GM23248 (cell line): Measurements from ENCODE around the gene BAMBI. TPM values are rescaled to one million over a fixed set of nuclear protein-coding genes. Genes with fewer than 3 reads are reported as not detected.
A peak's percentile ranks its signal among the peaks of the same experiment; 100 is the strongest.

Experiments
- DNase-seq: peaks from one replicate; pipeline ENCODE4 v3.0.0-alpha.2; 2015
- H2AFZ ChIP-seq: fragments of 200-600 bp; sonication (generic); 2 replicates; pipeline ENCODE4 v1.6.1; 2016; ENCODE audit warnings: antibody characterized with exemption
- H3F3A ChIP-seq: fragments of 200-600 bp; sonication (generic); 2 replicates; pipeline ENCODE4 v1.6.1; 2016; ENCODE audit warnings: mild to moderate bottlenecking, antibody characterized with exemption, mixed run types; ENCODE audit not compliant: insufficient read depth
- H3K27ac ChIP-seq: fragments of 200-600 bp; sonication (generic); 2 replicates; pipeline ENCODE4 v1.5.1; 2016; ENCODE audit warnings: mild to moderate bottlenecking
- H3K27me3 ChIP-seq: fragments of 200-600 bp; sonication (generic); replicated peaks from 2 replicates; pipeline ENCODE4 v1.6.1; 2016; ENCODE audit warnings: mild to moderate bottlenecking; ENCODE audit not compliant: insufficient read depth
- H3K36me3 ChIP-seq: fragments of 200-600 bp; sonication (generic); 2 replicates; pipeline ENCODE4 v1.6.1; 2016; ENCODE audit warnings: low read depth, mild to moderate bottlenecking
- H3K4me1 ChIP-seq: fragments of 200-600 bp; sonication (generic); 2 replicates; pipeline ENCODE4 v1.6.1; 2016; ENCODE audit warnings: mild to moderate bottlenecking; ENCODE audit not compliant: insufficient read depth
- H3K4me2 ChIP-seq: fragments of 200-600 bp; sonication (generic); one replicate; pipeline ENCODE4 v1.6.1; 2016; ENCODE audit warnings: mild to moderate bottlenecking; ENCODE audit not compliant: unreplicated experiment
- H3K4me3 ChIP-seq: fragments of 200-600 bp; sonication (generic); 2 replicates; pipeline ENCODE4 v1.5.1; 2016; ENCODE audit warnings: mild to moderate bottlenecking
- H3K79me2 ChIP-seq: fragments of 200-600 bp; sonication (generic); 2 replicates; pipeline ENCODE4 v1.6.1; 2016; ENCODE audit warnings: mild to moderate bottlenecking; ENCODE audit not compliant: insufficient read depth
- H3K9ac ChIP-seq: fragments of 200-600 bp; sonication (generic); 2 replicates; pipeline ENCODE4 v1.6.1; 2016; ENCODE audit warnings: mild to moderate bottlenecking
- H3K9me2 ChIP-seq: fragments of 200-600 bp; sonication (generic); 2 replicates; pipeline ENCODE4 v1.6.1; 2016; ENCODE audit warnings: mixed run types, mild to moderate bottlenecking, moderate library complexity; ENCODE audit not compliant: insufficient read depth
- H3K9me3 ChIP-seq: fragments of 200-600 bp; sonication (generic); one replicate; pipeline ENCODE4 v1.6.1; 2017; ENCODE audit warnings: low read depth
- H4K20me1 ChIP-seq: fragments of 200-600 bp; sonication (generic); 2 replicates; pipeline ENCODE4 v1.6.0; 2016; ENCODE audit not compliant: insufficient read depth
- EZH2 ChIP-seq: fragments of 200-600 bp; sonication (generic); IDR thresholded peaks from 2 replicates; pipeline ENCODE4 v1.6.1; 2018; ENCODE audit warnings: antibody characterized with exemption, mild to moderate bottlenecking; ENCODE audit not compliant: insufficient read depth, poor library complexity, severe bottlenecking
- EZH2phosphoT487 ChIP-seq: fragments of 200-600 bp; sonication (generic); IDR thresholded peaks from 2 replicates; pipeline ENCODE4 v1.6.1; 2018; ENCODE audit warnings: antibody characterized with exemption, moderate library complexity, mild to moderate bottlenecking, low read depth; ENCODE audit not compliant: insufficient read depth
- WGBS, 2 experiments: methylation state at CpG; one replicate each; pipeline ENCODE4 v1.1.6; 2015 to 2017; ENCODE audit warnings: low lambda C conversion rate in 2 of 2, low coverage in 1 of 2; ENCODE audit errors: missing lambda C conversion rate in 2 of 2; 5-methylcytosine and 5-hydroxymethylcytosine counted together
- in situ Hi-C: fragments of 300-500 bp; cut with MboI; formaldehyde crosslinking; loops from 2 replicates; pipeline ENCODE4 v1.15.0; 2020
- polyA plus RNA-seq: library from polyadenylated mRNA; unstranded; fragments of >200 nt; fragmentation: Nextera tagmentation; extraction: Ambion mirVana; gene quantifications from 2 replicates; pipeline ENCODE4 v1.2.1, GENCODE V29; 2016
- total RNA-seq: library from RNA; depleted of rRNA; stranded (reverse); fragments of >200 nt; shearing (Covaris generic); gene quantifications from 2 replicates; pipeline ENCODE4 v1.2.3, GENCODE V29; 2014

Gene BAMBI
- total and polyA plus RNA-seq, 2 experiments from 2014 or later = 0.85 to 1.8 TPM

DNA sequence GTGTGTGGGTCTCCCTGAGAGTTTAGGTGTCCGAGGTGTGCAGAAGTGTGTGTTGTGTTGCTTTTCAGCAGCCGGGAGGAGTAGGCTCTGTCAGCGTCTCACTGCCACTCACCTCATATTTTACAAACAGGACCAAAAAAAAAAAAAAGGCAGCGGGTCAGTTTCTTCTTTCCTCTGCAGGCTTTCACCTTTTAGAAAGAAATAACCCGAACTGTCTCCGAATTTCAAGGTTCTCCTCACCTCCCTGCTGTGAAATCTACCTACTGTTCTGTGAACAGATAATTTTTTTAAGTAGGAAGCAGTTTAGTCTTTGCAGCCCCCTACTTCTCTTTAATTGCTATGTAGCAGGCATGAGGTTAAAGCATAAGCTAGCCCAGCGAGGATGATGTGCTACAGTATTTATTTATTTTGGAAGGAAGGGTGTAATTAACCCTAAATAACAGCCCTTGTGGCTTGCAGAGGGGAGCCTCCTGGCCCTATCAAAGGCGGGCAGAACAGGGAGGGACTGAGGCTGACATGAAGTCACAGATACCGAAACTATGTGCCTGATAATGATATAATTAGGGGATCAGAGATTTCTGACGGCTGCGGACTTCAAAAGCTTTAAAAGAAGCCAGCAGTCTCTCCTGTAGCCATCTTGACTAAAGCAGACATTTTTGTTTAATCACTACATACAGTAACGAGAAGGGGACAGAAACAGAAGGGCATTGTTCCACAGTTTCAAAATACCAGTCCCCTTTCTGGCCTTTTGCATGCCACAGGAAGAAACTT lies 1.6 kb downstream of the BAMBI start:
- WGBS, 2 experiments = 83% methylated on average over 10 to 12 of the region's 12 CpGs
- no peak overlapping the region for H3K27ac ChIP-seq
- H3K27me3 ChIP-seq = peaks cover 45% of the 10 kb centered on the region
- no peaks in the 10 kb centered on the region for H3K79me2 ChIP-seq
- no peaks in the 10 kb centered on the region for H3K9me2 ChIP-seq
- in situ Hi-C loops = no loop called here
- no peaks in the 10 kb centered on the region for H3K9me3 ChIP-seq
- H3K36me3 ChIP-seq = no peaks in the 10 kb centered on the region
- TF ChIP-seq EZH2 = no peak
- no peak for TF ChIP-seq EZH2phosphoT487
- peak overlapping the region; percentile 73 for H3K4me3 ChIP-seq
- no peaks in the 10 kb centered on the region for H4K20me1 ChIP-seq
- peak overlapping the region; percentile 77 for H3K4me2 ChIP-seq
- no peaks in the 10 kb centered on the region for H3K4me1 ChIP-seq
- peaks cover 4% of the 10 kb centered on the region; the same call in 1 of the 2 replicates for H3F3A ChIP-seq
- H2AFZ ChIP-seq = no peak overlapping the region
- H3K9ac ChIP-seq = no peak overlapping the region
- no peak for DNase-seq

DNA sequence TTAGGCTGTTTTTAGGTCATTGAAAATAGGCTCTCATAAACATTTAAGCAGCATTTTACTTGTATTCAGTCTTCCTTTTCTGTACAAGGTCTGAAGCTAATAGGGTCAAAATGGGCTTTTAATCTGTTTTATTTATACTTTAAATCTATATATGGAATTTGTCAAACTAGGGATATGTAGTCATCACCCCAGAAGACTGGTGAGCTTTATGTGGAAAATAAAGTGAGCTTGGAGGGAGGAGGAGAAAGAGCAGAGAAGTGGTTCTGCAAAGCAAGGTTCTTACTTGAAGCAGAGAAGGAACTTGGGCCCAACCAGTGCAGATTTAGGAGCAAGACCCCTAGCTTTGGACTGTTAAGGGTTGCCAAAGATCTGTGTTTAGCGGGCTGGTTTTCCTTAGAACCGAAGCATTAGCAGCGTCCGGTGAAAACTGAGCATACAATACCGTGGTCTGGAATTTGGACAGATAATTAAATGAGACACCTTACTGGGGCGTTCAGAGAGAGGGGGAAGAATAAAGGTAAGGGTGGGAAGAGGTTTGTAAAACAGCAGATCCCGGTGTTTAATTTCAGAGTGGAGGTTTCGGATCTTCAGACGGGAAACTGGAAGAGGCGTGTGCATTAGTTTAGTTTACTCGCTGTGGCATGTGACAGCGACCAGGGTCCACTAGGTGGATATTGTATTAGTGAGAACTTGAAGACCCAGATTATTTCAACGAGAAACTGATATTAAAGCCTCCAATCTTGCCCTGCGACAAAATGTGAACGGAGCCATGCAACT lies 2.4 kb downstream of the BAMBI start:
- TF ChIP-seq EZH2phosphoT487 (no peak), EZH2 (no peak)
- no peaks in the 10 kb centered on the region for H3K9me2 ChIP-seq
- no peak overlapping the region for H2AFZ ChIP-seq
- H3K36me3 ChIP-seq = no peaks in the 10 kb centered on the region
- no peak overlapping the region for H3K9ac ChIP-seq
- WGBS, 2 experiments = 79 to 86% methylated on average over 15 of the region's 15 CpGs
- no peaks in the 10 kb centered on the region for H3K9me3 ChIP-seq
- H3K79me2 ChIP-seq = no peaks in the 10 kb centered on the region
- H3K27me3 ChIP-seq = peaks cover 36% of the 10 kb centered on the region
- in situ Hi-C loops = no loop called here
- DNase-seq = no peak
- peaks cover 4% of the 10 kb centered on the region; the same call in 1 of the 2 replicates for H3F3A ChIP-seq
- no peak overlapping the region for H3K4me2 ChIP-seq
- no peak overlapping the region for H3K4me3 ChIP-seq
- no peaks in the 10 kb centered on the region for H3K4me1 ChIP-seq
- no peak overlapping the region for H3K27ac ChIP-seq
- no peaks in the 10 kb centered on the region for H4K20me1 ChIP-seq

- Histone ChIP-seq H3K27ac (no peak overlapping the region), H3K4me2 (no peak overlapping the region), H4K20me1 (no peaks in the 10 kb centered on the region), H3K4me3 (no peak overlapping the region), H3K79me2 (no peaks in the 10 kb centered on the region), H3K27me3 (peaks cover 31% of the 10 kb centered on the region), H3K36me3 (no peaks in the 10 kb centered on the region), H3K9ac (no peak overlapping the region), H2AFZ (no peak overlapping the region), H3F3A (peaks cover 4% of the 10 kb centered on the region; the same call in 1 of the 2 replicates), H3K4me1 (no peaks in the 10 kb centered on the region), H3K9me2 (no peaks in the 10 kb centered on the region), H3K9me3 (no peaks in the 10 kb centered on the region)
- DNase-seq = no peak
- 45 to 52% methylated on average over 1 of the region's 1 CpG for WGBS, 2 experiments
- in situ Hi-C loops = no loop called here
- no peak for TF ChIP-seq EZH2phosphoT487
- TF ChIP-seq EZH2 = no peak
These were observed 3.0 kb downstream of the BAMBI start for GRCh38 chr10:28680358-28680752.

GRCh38 chr10:28681291-28681763 lies 4.0 kb downstream of the BAMBI start:
- H3K36me3 ChIP-seq = no peaks in the 10 kb centered on the region

More at GRCh38 chr10:28681291-28681763, 4.0 kb downstream of the BAMBI start:
- no peak overlapping the region for H3K9ac ChIP-seq
- in situ Hi-C loops = no loop called here
- 60% methylated on average over 6 of the region's 6 CpGs for WGBS, 2 experiments
- H3K27ac ChIP-seq = no peak overlapping the region
- no peak overlapping the region for H2AFZ ChIP-seq
- H3K4me3 ChIP-seq = no peak overlapping the region
- H3K9me2 ChIP-seq = no peaks in the 10 kb centered on the region
- H4K20me1 ChIP-seq = no peaks in the 10 kb centered on the region
- no peaks in the 10 kb centered on the region for H3K79me2 ChIP-seq
- TF ChIP-seq EZH2 (no peak), EZH2phosphoT487 (no peak)
- no peaks in the 10 kb centered on the region for H3K4me1 ChIP-seq
- no peak overlapping the region for H3K4me2 ChIP-seq
- no peak for DNase-seq
- H3F3A ChIP-seq = no peaks in the 10 kb centered on the region
- H3K9me3 ChIP-seq = no peaks in the 10 kb centered on the region
- H3K27me3 ChIP-seq = peaks cover 22% of the 10 kb centered on the region
